SH-SY5Y (cell line): ENCODE measurements around the gene MINDY1.

Experiments used
- GATA2 ChIP-seq: IDR thresholded peaks from 2 replicates; pipeline ENCODE4 v1.6.1; 2011; ENCODE audit warnings: mild to moderate bottlenecking, low read depth, low read length
- GATA3 ChIP-seq: IDR thresholded peaks from 2 replicates; pipeline ENCODE4 v1.6.1; 2011; ENCODE audit warnings: low read depth, mild to moderate bottlenecking, low read length, moderate library complexity

DNA sequence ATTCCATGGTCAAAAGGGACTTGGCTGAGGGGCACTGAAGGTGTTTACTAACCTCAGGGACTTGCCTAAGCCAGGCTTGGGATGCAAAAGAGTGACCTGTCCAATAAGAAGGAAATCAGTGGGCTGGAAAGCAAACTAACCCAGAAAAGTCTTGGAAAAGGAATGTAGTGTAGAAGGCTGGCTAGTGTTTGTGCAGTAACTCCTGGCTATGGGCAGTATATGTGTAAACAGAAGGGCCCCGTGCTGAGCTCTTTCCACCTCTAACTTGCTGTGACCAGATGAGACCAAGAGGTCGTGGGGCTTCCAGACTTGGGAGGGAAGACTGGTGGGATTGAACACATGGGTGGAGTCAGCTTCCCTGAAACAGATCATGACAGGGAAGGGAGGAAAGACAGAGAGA, 4.1 kb downstream of the MINDY1 start:
- TF ChIP-seq GATA3: no peak
- no peak for TF ChIP-seq GATA2
